ENCODE results near the gene PIM1.

- TF ChIP-seq CTCF (IDR thresholded peaks at IDR 0.05): no peak
- no peak for TF ChIP-seq EZH2 (IDR thresholded peaks at IDR 0.05)
- no peak for TF ChIP-seq EZH2phosphoT487 (IDR thresholded peaks at IDR 0.05)
Measured at GRCh38 chr6:37168811-37169495, 999 bp upstream of the PIM1 start.
